C4-2B (cell line): ENCODE data around the gene ENDOU.

Experiments
- CTCF ChIP-seq: fragments of 450-650 bp; conservative IDR thresholded peaks from 2 replicates; pipeline ENCODE4 v1.5.1; 2017; ENCODE audit warnings: mild to moderate bottlenecking
- ZFX ChIP-seq: fragments of 450-650 bp; IDR thresholded peaks from 2 replicates; pipeline ENCODE4 v1.6.1; 2017

GRCh38 chr12:47698631-47699030 lies 26.7 kb downstream of the ENDOU start:
- TF ChIP-seq CTCF (no peak), ZFX (no peak)
